ENCODE measurements around the gene GFI1B. TPM values are rescaled to one million over a fixed set of nuclear protein-coding genes. Genes with fewer than 3 reads are reported as not detected.

GFI1B gene
- total and polyA plus RNA-seq, 2 donors (not counting 1 experiment from before 2014, with no cell fraction given), result under 0.01 to 0.06 TPM

DNA sequence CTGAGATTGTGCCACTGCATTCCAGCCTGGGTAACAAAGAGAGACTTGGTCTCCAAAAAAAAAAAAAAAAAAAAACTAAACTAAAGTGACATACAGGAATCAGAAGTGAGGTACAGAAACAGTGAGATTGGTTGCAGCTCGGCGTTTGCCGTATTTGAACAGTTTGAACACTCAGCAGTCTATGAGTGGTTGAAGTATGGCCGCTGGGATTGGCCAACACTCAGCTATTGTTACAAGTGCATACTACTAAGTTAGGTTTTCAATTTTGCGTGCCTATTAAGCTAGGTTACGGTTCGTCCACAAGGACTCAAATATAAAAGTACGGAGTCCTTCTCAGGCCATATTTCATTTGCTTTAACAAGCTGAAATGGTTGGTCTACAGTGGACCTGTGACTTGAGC is 30.7 kb upstream of the GFI1B start:
- no peaks in the 10 kb centered on the region for H3K27me3 ChIP-seq (ENCODE audit: control insufficient read depth, insufficient read depth, low read length)
- no peak overlapping the region for H3K4me3 ChIP-seq (replicated peaks in 1 of 4; ENCODE audit: control extremely low read depth in 1 of 4, insufficient read depth in 1 of 4, low read depth in 3 of 4, low read length in 4 of 4)
- H3K36me3 ChIP-seq (ENCODE audit: control insufficient read depth, insufficient read depth, low read length), result no peaks in the 10 kb centered on the region
- H3K4me2 ChIP-seq (ENCODE audit: extremely low read depth, insufficient read depth, low read length), result no peak overlapping the region
- no peak overlapping the region for H3K27ac ChIP-seq (ENCODE audit: insufficient read depth, low read length)
- no peak for DNase-seq (ENCODE audit: low read depth in 2 of 2)
- H2AFZ ChIP-seq (ENCODE audit: low read length), result no peak overlapping the region
- TF ChIP-seq EZH2 (IDR thresholded peaks at IDR 0.05; ENCODE audit: low read length, missing control alignments), result no peak
- TF ChIP-seq, protein P1, sequence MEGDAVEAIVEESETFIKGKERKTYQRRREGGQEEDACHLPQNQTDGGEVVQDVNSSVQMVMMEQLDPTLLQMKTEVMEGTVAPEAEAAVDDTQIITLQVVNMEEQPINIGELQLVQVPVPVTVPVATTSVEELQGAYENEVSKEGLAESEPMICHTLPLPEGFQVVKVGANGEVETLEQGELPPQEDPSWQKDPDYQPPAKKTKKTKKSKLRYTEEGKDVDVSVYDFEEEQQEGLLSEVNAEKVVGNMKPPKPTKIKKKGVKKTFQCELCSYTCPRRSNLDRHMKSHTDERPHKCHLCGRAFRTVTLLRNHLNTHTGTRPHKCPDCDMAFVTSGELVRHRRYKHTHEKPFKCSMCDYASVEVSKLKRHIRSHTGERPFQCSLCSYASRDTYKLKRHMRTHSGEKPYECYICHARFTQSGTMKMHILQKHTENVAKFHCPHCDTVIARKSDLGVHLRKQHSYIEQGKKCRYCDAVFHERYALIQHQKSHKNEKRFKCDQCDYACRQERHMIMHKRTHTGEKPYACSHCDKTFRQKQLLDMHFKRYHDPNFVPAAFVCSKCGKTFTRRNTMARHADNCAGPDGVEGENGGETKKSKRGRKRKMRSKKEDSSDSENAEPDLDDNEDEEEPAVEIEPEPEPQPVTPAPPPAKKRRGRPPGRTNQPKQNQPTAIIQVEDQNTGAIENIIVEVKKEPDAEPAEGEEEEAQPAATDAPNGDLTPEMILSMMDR (conservative IDR thresholded peaks at IDR 0.05 in 1 of 2, IDR thresholded peaks at IDR 0.05 in 1 of 2; ENCODE audit: low read depth in 1 of 2, low read length in 2 of 2), result no peak
- H3K79me2 ChIP-seq (ENCODE audit: control insufficient read depth, insufficient read depth, low read length), result peaks cover 15% of the 10 kb centered on the region
- no peaks in the 10 kb centered on the region for H3K9me3 ChIP-seq (ENCODE audit: control insufficient read depth, insufficient read depth, low read depth, low read length)
- H3K4me1 ChIP-seq (ENCODE audit: control insufficient read depth, extremely low read depth, insufficient read depth, low read length), result peaks cover 7% of the 10 kb centered on the region
- no peak overlapping the region for H3K9ac ChIP-seq (ENCODE audit: insufficient read depth, low read length)
- H4K20me1 ChIP-seq (ENCODE audit: control insufficient read depth, extremely low read depth, insufficient read depth, low read length), result no peaks in the 10 kb centered on the region

DNA sequence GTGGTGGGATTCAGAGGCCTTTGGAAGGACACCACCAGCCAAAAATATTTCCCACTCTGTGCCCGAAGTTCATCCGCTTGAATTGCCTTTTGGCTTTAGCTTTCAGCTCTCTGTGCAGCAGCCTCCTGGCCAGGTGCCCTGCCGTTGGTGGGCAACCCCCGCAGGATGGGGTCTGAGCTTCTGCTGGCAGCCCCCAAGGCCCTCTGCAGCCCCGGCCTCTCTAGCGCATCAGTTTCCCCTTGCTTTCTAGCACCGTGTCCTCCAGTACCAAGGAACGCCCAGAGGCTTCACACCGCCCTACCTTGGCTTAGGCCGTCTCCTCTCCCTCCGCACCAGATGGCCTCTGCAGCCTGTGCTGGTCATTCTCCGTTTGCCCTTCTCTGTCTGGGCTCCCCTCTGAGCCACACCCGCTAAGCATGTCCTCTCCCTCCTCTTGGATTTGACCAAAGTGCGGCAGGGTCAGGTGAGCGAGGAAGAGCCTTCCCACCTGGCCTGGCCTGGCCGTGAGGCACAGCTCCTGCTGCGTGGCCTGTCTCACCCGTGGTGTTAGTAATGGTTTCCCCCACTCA is 29.9 kb upstream of the GFI1B start:
- Histone ChIP-seq H3K4me3 (replicated peaks in 1 of 4; ENCODE audit: control extremely low read depth in 1 of 4, insufficient read depth in 1 of 4, low read depth in 3 of 4, low read length in 4 of 4) (no peak overlapping the region), H3K9me3 (ENCODE audit: control insufficient read depth, insufficient read depth, low read depth, low read length) (no peaks in the 10 kb centered on the region)

DNA sequence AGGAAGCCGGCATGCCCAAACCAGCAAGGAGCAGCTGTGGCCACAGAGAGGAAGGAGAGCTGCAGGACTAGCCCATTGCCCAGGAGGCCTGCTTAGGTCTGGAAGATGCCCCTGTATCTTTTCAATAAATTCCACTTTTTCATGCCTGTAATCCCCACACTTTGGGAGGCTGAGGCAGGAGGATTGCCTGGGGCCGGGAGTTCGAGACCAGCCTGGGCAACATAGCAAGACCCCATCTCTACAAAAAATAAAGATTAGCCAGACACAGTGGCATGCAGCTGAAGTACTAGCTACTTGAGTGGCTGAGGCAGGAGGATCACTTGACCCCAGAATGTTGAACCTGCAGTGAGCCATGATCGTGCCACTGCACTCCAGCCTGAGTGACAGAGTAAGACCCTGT is 28.8 kb upstream of the GFI1B start:
- H3K9ac ChIP-seq (ENCODE audit: insufficient read depth, low read length), result no peak overlapping the region
- no peak for DNase-seq (ENCODE audit: low read depth in 2 of 2)
- no peaks in the 10 kb centered on the region for H3K9me3 ChIP-seq (ENCODE audit: control insufficient read depth, insufficient read depth, low read depth, low read length)
- H3K27me3 ChIP-seq (ENCODE audit: control insufficient read depth, insufficient read depth, low read length), result no peaks in the 10 kb centered on the region
- H3K36me3 ChIP-seq (ENCODE audit: control insufficient read depth, insufficient read depth, low read length), result no peaks in the 10 kb centered on the region
- H3K4me2 ChIP-seq (ENCODE audit: extremely low read depth, insufficient read depth, low read length), result no peak overlapping the region
- H3K4me3 ChIP-seq (replicated peaks in 1 of 4; ENCODE audit: control extremely low read depth in 1 of 4, insufficient read depth in 1 of 4, low read depth in 3 of 4, low read length in 4 of 4), result no peak overlapping the region
- H2AFZ ChIP-seq (ENCODE audit: low read length), result no peak overlapping the region
- H3K27ac ChIP-seq (ENCODE audit: insufficient read depth, low read length), result no peak overlapping the region
- no peak for TF ChIP-seq EZH2 (IDR thresholded peaks at IDR 0.05; ENCODE audit: low read length, missing control alignments)
- peaks cover 7% of the 10 kb centered on the region for H3K4me1 ChIP-seq (ENCODE audit: control insufficient read depth, extremely low read depth, insufficient read depth, low read length)
- H4K20me1 ChIP-seq (ENCODE audit: control insufficient read depth, extremely low read depth, insufficient read depth, low read length), result no peaks in the 10 kb centered on the region
- H3K79me2 ChIP-seq (ENCODE audit: control insufficient read depth, insufficient read depth, low read length), result no peaks in the 10 kb centered on the region

More for the DNA sequence above, 29.9 kb upstream of the GFI1B start:
- no peak overlapping the region for H2AFZ ChIP-seq (ENCODE audit: low read length)
- no peak overlapping the region for H3K27ac ChIP-seq (ENCODE audit: insufficient read depth, low read length)
- H3K9ac ChIP-seq (ENCODE audit: insufficient read depth, low read length), result no peak overlapping the region
- peaks cover 8% of the 10 kb centered on the region for H3K79me2 ChIP-seq (ENCODE audit: control insufficient read depth, insufficient read depth, low read length)
- H3K4me1 ChIP-seq (ENCODE audit: control insufficient read depth, extremely low read depth, insufficient read depth, low read length), result peaks cover 7% of the 10 kb centered on the region
- TF ChIP-seq EZH2 (IDR thresholded peaks at IDR 0.05; ENCODE audit: low read length, missing control alignments), result no peak
- TF ChIP-seq, protein P1 (conservative IDR thresholded peaks at IDR 0.05 in 1 of 2, IDR thresholded peaks at IDR 0.05 in 1 of 2; ENCODE audit: low read depth in 1 of 2, low read length in 2 of 2), result no peak
- no peaks in the 10 kb centered on the region for H3K36me3 ChIP-seq (ENCODE audit: control insufficient read depth, insufficient read depth, low read length)
- H3K27me3 ChIP-seq (ENCODE audit: control insufficient read depth, insufficient read depth, low read length), result no peaks in the 10 kb centered on the region
- H3K4me2 ChIP-seq (ENCODE audit: extremely low read depth, insufficient read depth, low read length), result no peak overlapping the region
- no peaks in the 10 kb centered on the region for H4K20me1 ChIP-seq (ENCODE audit: control insufficient read depth, extremely low read depth, insufficient read depth, low read length)
- no peak for DNase-seq (ENCODE audit: low read depth in 2 of 2)

All from fibroblast of lung (primary cell).